IPS-15b (cell line): ENCODE measurements around the gene LYRM4.

Experiments
- H3K27me3 ChIP-seq: one replicate; pipeline ENCODE4 v1.6.1; 2013; ENCODE audit warnings: low read length; ENCODE audit not compliant: control insufficient read depth, insufficient read depth
- H3K36me3 ChIP-seq: one replicate; pipeline ENCODE4 v1.6.1; 2013; ENCODE audit warnings: low read length; ENCODE audit not compliant: control insufficient read depth, insufficient read depth
- H3K4me1 ChIP-seq: one replicate; pipeline ENCODE4 v1.6.1; 2013; ENCODE audit warnings: mild to moderate bottlenecking, low read length; ENCODE audit not compliant: control insufficient read depth, insufficient read depth
- H3K4me3 ChIP-seq: one replicate; pipeline ENCODE4 v1.5.1; 2013; ENCODE audit warnings: low read depth, low read length
- H3K9ac ChIP-seq: one replicate; pipeline ENCODE4 v1.6.1; 2013; ENCODE audit warnings: low read depth, mild to moderate bottlenecking, low read length
- H3K9me3 ChIP-seq: one replicate; pipeline ENCODE4 v1.6.1; 2013; ENCODE audit warnings: mild to moderate bottlenecking, low read length; ENCODE audit not compliant: control insufficient read depth, insufficient read depth

LYRM4 gene

GRCh38 chr6:5151360-5151954, 109.3 kb downstream of the LYRM4 start:
- H3K27me3 ChIP-seq: no peaks in the 10 kb centered on the region
- no peaks in the 10 kb centered on the region for H3K4me1 ChIP-seq
- no peak overlapping the region for H3K9ac ChIP-seq
- no peaks in the 10 kb centered on the region for H3K9me3 ChIP-seq
- H3K4me3 ChIP-seq: no peak overlapping the region
- H3K36me3 ChIP-seq: no peaks in the 10 kb centered on the region

DNA sequence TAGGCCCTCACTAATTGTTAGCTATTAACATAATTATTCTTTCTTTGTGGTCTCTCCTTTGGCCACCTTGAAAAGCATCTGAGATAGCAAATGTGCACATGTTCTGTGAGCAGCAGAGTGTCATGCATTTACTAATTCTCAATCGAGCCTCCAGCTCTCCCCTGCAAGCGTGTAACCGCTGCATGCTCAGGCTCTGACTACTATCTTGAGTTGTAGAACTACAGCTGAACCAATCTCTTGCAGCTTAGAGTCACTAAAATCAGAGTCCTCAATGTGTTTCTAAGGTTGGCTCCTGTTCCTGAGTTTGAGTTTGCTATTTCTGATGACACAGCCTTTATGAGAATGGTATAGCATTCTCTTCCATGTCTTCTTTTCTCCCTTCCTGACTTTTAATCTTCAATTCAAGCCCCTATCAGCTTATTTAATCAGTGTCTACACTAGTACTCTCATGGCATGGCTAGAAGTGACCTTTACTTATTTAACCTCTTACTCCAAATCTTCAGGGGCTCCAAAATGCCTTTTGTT, 110.1 kb downstream of the LYRM4 start:
- Histone ChIP-seq H3K9me3 (no peaks in the 10 kb centered on the region), H3K27me3 (no peaks in the 10 kb centered on the region), H3K36me3 (no peaks in the 10 kb centered on the region), H3K4me1 (no peaks in the 10 kb centered on the region), H3K4me3 (no peak overlapping the region), H3K9ac (no peak overlapping the region)

- no peaks in the 10 kb centered on the region for H3K4me1 ChIP-seq
- no peaks in the 10 kb centered on the region for H3K27me3 ChIP-seq
Observed at GRCh38 chr6:5149891-5150290, 110.9 kb downstream of the LYRM4 start.

DNA sequence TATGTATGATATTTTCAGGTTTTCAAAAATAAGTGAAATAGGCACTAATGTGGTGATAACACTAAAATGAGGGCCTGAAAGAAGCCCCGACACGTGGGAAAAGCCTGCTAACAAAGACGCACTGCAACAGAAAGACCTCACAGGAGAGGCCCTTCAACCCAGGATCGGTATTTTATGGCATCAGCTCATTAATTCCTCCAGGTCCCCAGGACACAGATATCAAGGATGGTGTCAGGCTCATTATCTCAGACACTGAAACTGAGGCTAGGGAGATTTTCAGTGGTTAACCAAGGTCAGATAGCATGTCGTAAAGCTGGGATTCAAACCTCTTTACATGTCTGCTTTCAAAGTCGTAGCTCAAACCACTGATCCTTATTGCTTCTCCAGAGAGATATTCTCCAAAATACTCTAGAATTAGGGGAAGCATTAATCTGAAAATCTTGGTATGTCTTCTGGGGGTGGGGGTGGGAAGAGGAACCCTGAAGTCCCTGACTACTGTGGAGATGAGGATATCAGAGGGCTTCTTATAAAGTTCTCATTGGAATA, 111.5 kb downstream of the LYRM4 start:
- Histone ChIP-seq H3K27me3 (no peaks in the 10 kb centered on the region), H3K36me3 (no peaks in the 10 kb centered on the region), H3K4me3 (no peak overlapping the region), H3K9me3 (no peaks in the 10 kb centered on the region), H3K9ac (no peak overlapping the region), H3K4me1 (no peaks in the 10 kb centered on the region)

More at GRCh38 chr6:5149891-5150290, 110.9 kb downstream of the LYRM4 start:
- Histone ChIP-seq H3K36me3 (no peaks in the 10 kb centered on the region), H3K9me3 (no peaks in the 10 kb centered on the region), H3K9ac (no peak overlapping the region), H3K4me3 (no peak overlapping the region)

DNA sequence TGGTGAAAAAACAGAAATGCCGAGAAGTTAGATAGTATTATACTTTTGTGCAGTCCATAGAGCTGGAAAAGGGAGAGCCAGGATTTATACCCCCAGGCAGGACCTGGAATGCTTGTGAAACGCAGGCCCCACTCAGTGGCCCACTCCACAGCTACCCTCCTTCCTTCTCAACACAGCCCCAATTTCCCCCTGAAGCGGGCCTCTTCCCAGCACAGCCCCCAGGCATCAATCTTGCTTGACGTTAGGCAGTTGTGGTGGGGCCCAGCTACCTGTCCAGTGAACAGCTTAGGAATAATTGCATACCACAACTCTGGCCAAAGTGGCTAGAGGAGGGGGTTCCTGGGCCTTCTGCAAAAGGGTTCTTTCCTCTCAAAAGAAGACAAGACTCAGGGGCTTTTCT, 114.4 kb downstream of the LYRM4 start:
- no peak overlapping the region for H3K4me3 ChIP-seq
- H3K9ac ChIP-seq: no peak overlapping the region
- H3K27me3 ChIP-seq: no peaks in the 10 kb centered on the region
- H3K36me3 ChIP-seq: no peaks in the 10 kb centered on the region
- no peaks in the 10 kb centered on the region for H3K9me3 ChIP-seq
- H3K4me1 ChIP-seq: no peaks in the 10 kb centered on the region

- H3K36me3 ChIP-seq: no peaks in the 10 kb centered on the region
- H3K4me3 ChIP-seq: no peak overlapping the region
- peaks cover 5% of the 10 kb centered on the region for H3K4me1 ChIP-seq
- H3K27me3 ChIP-seq: no peaks in the 10 kb centered on the region
- no peak overlapping the region for H3K9ac ChIP-seq
- no peaks in the 10 kb centered on the region for H3K9me3 ChIP-seq
Observed at GRCh38 chr6:5143634-5144311, 117.0 kb downstream of the LYRM4 start.

- no peaks in the 10 kb centered on the region for H3K36me3 ChIP-seq
- no peak overlapping the region for H3K9ac ChIP-seq
- H3K9me3 ChIP-seq: no peaks in the 10 kb centered on the region
- H3K27me3 ChIP-seq: no peaks in the 10 kb centered on the region
- H3K4me3 ChIP-seq: no peak overlapping the region
- H3K4me1 ChIP-seq: peaks cover 8% of the 10 kb centered on the region
Observed at GRCh38 chr6:5142915-5143314, 117.8 kb downstream of the LYRM4 start.

- peaks cover 8% of the 10 kb centered on the region for H3K4me1 ChIP-seq
- no peak overlapping the region for H3K4me3 ChIP-seq
- no peaks in the 10 kb centered on the region for H3K9me3 ChIP-seq
- H3K36me3 ChIP-seq: no peaks in the 10 kb centered on the region
- no peaks in the 10 kb centered on the region for H3K27me3 ChIP-seq
- no peak overlapping the region for H3K9ac ChIP-seq
Observed at GRCh38 chr6:5142131-5142530, 118.6 kb downstream of the LYRM4 start.

GRCh38 chr6:5141046-5141445, 119.7 kb downstream of the LYRM4 start:
- Histone ChIP-seq H3K36me3 (no peaks in the 10 kb centered on the region), H3K4me1 (peaks cover 8% of the 10 kb centered on the region), H3K9ac (no peak overlapping the region)

GRCh38 chr6:5139828-5140771, 120.7 kb downstream of the LYRM4 start:
- no peaks in the 10 kb centered on the region for H3K36me3 ChIP-seq
- no peaks in the 10 kb centered on the region for H3K9me3 ChIP-seq
- no peak overlapping the region for H3K4me3 ChIP-seq
- H3K27me3 ChIP-seq: no peaks in the 10 kb centered on the region
- no peak overlapping the region for H3K9ac ChIP-seq
- peaks cover 8% of the 10 kb centered on the region for H3K4me1 ChIP-seq

More at GRCh38 chr6:5141046-5141445, 119.7 kb downstream of the LYRM4 start:
- Histone ChIP-seq H3K27me3 (no peaks in the 10 kb centered on the region), H3K4me3 (no peak overlapping the region), H3K9me3 (no peaks in the 10 kb centered on the region)

DNA sequence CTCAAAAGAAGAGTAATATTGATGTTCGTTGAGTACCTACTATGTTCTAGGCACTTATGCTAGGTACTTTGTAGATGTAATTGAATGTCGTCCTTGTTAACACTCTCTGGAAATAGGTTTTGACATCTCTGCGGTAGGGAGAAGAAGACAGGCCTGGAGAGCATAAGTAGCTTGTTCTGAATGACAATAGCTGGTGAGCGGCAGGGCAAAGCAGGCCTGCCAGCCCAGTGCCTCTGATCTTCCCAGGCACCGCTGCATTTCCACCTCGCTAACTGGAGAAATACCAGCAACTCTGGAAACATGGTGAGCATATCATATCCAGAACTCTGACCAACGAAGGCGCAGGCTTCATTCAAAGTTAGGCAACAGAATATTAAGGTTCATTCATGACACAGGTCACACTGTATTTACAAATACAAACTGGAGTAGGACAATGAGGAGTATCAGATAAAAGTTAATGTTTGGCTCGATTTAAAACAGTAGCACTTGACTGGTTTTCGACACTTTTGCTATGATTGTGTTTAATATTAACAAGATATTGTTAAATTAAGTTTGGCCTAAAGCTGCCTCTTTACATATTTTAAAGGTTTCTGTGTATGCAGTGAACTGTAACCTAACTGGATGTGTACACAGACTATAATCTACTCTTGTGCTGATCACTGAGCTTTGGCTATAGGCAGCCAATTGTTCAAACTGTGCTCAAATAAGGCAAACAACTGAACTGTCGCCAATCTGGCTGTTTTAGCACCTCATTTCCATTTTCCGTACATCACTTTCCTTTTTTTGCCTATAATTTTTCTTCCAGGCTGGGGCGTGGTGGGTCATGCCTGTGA, 121.5 kb downstream of the LYRM4 start:
- Histone ChIP-seq H3K9ac (no peak overlapping the region), H3K9me3 (no peaks in the 10 kb centered on the region), H3K36me3 (no peaks in the 10 kb centered on the region), H3K4me1 (peaks cover 8% of the 10 kb centered on the region), H3K4me3 (no peak overlapping the region), H3K27me3 (no peaks in the 10 kb centered on the region)
